Liver (tissue), 9 donors: ENCODE measurements around the gene RAPGEF1. TPM values are rescaled to one million over a fixed set of nuclear protein-coding genes. Genes with fewer than 3 reads are reported as not detected.

Experiments
- DNase-seq: peaks from one replicate; pipeline ENCODE4 v3.0.0-alpha.2; 2017; ENCODE audit warnings: low spot score
- H3K27ac ChIP-seq, 2 donors: one replicate each; pipeline ENCODE4 v1.7.0; 2013; ENCODE audit warnings: inconsistent platforms in 2 of 2, low read length in 2 of 2, control low read depth in 1 of 2, low read depth in 1 of 2, mild to moderate bottlenecking in 1 of 2
- H3K27me3 ChIP-seq, 4 donors: one replicate each; pipeline versions ENCODE4 v1.6.1 to v1.7.0; 2013; ENCODE audit warnings: low read length in 3 of 4, inconsistent platforms in 1 of 4, mild to moderate bottlenecking in 1 of 4, moderate library complexity in 1 of 4; ENCODE audit not compliant: control insufficient read depth in 4 of 4, insufficient read depth in 4 of 4
- H3K36me3 ChIP-seq, 4 donors: one replicate each; pipeline versions ENCODE4 v1.6.1 to v1.7.0; 2013; ENCODE audit warnings: low read length in 3 of 4, mild to moderate bottlenecking in 3 of 4, low read depth in 1 of 4, moderate library complexity in 1 of 4; ENCODE audit not compliant: control insufficient read depth in 4 of 4, insufficient read depth in 3 of 4
- H3K4me1 ChIP-seq, 4 donors: one replicate each; pipeline versions ENCODE4 v1.6.1 to v1.7.0; 2013; ENCODE audit warnings: low read length in 3 of 4, mild to moderate bottlenecking in 3 of 4, moderate library complexity in 1 of 4; ENCODE audit not compliant: control insufficient read depth in 4 of 4, insufficient read depth in 4 of 4
- H3K4me3 ChIP-seq, 3 donors: one replicate each; pipeline versions ENCODE4 v1.6.1 to v1.7.0; 2013; ENCODE audit warnings: low read length in 3 of 3, control low read depth in 1 of 3, low read depth in 1 of 3, mild to moderate bottlenecking in 1 of 3
- H3K9ac ChIP-seq, 2 donors: one replicate each; pipeline ENCODE4 v1.7.0; 2013; ENCODE audit warnings: low read length in 2 of 2, mild to moderate bottlenecking in 2 of 2, moderate library complexity in 2 of 2, control low read depth in 1 of 2, low read depth in 1 of 2
- H3K9me3 ChIP-seq, 4 donors: one replicate each; pipeline versions ENCODE4 v1.6.1 to v1.7.0; 2013; ENCODE audit warnings: low read length in 3 of 4; ENCODE audit not compliant: control insufficient read depth in 4 of 4
- EGR1 ChIP-seq, 2 donors: IDR thresholded peaks; 2 replicates each; pipeline ENCODE4 v1.6.1; 2016 to 2018; ENCODE audit warnings: antibody characterized with exemption in 2 of 2, low read depth in 2 of 2
- FOXA1 ChIP-seq: IDR thresholded peaks from 2 replicates; pipeline ENCODE4 v1.6.1; 2016; ENCODE audit warnings: antibody characterized with exemption
- FOXA2 ChIP-seq: IDR thresholded peaks from 2 replicates; pipeline ENCODE4 v1.6.1; 2016; ENCODE audit warnings: antibody characterized with exemption
- GABPA ChIP-seq, 2 donors: IDR thresholded peaks in 1 of 2; conservative IDR thresholded peaks in 1 of 2; 2 replicates each; pipeline ENCODE4 v1.6.1; 2016; ENCODE audit warnings: antibody characterized with exemption in 2 of 2, mild to moderate bottlenecking in 1 of 2, moderate library complexity in 1 of 2
- HNF4A ChIP-seq, 2 donors: conservative IDR thresholded peaks; 2 replicates each; pipeline ENCODE4 v1.6.1; 2016; ENCODE audit warnings: antibody characterized with exemption in 2 of 2, mild to moderate bottlenecking in 2 of 2
- HNF4G ChIP-seq: IDR thresholded peaks from 2 replicates; pipeline ENCODE4 v1.6.1; 2016; ENCODE audit warnings: antibody characterized with exemption
- JUND ChIP-seq, 2 donors: IDR thresholded peaks; 2 replicates each; pipeline ENCODE4 v1.6.1; 2016; ENCODE audit warnings: antibody characterized with exemption in 2 of 2
- NR2F2 ChIP-seq: IDR thresholded peaks from 2 replicates; pipeline ENCODE4 v1.6.1; 2016; ENCODE audit warnings: antibody characterized with exemption
- RAD21 ChIP-seq, 2 donors: IDR thresholded peaks; 2 replicates each; pipeline ENCODE4 v1.6.1; 2016; ENCODE audit warnings: antibody characterized with exemption in 2 of 2, mild to moderate bottlenecking in 2 of 2
- RXRA ChIP-seq, 2 donors: IDR thresholded peaks; 2 replicates each; pipeline ENCODE4 v1.6.1; 2017 to 2018; ENCODE audit warnings: antibody characterized with exemption in 2 of 2, mild to moderate bottlenecking in 1 of 2
- SP1 ChIP-seq: IDR thresholded peaks from 2 replicates; pipeline ENCODE4 v1.6.1; 2018; ENCODE audit warnings: antibody characterized with exemption, mild to moderate bottlenecking
- TAF1 ChIP-seq: conservative IDR thresholded peaks from 2 replicates; pipeline ENCODE4 v1.6.1; 2016; ENCODE audit warnings: antibody characterized with exemption, mild to moderate bottlenecking
- YY1 ChIP-seq: IDR thresholded peaks from 2 replicates; pipeline ENCODE4 v1.6.1; 2016; ENCODE audit warnings: antibody characterized with exemption, mild to moderate bottlenecking
- WGBS: extraction: QIAGEN DNeasy Blood & Tissue Kit; methylation state at CpG from one replicate; pipeline ENCODE4 v1.1.7; 2013; 5-methylcytosine and 5-hydroxymethylcytosine counted together
- polyA plus RNA-seq, 2 donors: library from polyadenylated mRNA; stranded (reverse) in 1 of 2; unstranded in 1 of 2; fragments of 200-250 nt in 1 of 2; fragments of >200 nt in 1 of 2; fragmentation: Nextera tagmentation in 1 of 2; extraction: Ambion mirVana in 1 of 2; gene quantifications; one replicate each; pipeline versions ENCODE4 v1.2.1 to v1.2.3, GENCODE V29; 2013 to 2015
- total RNA-seq, 2 donors: library from RNA; depleted of rRNA; stranded (reverse); fragments of >200 nt; gene quantifications; one replicate each; pipeline ENCODE4 v1.2.3, GENCODE V29; 2014
- TF ChIP-seq, protein P1 (sequence below): IDR thresholded peaks from 2 replicates; pipeline ENCODE4 v1.6.1; 2016; ENCODE audit warnings: antibody characterized with exemption
- TF ChIP-seq, protein P2 (sequence below): fragments of 150-350 bp; IDR thresholded peaks from 2 replicates; pipeline ENCODE4 v1.5.1; 2017; ENCODE audit warnings: improper control_type of control experiment, low read depth, low read length; ENCODE audit not compliant: missing input control
- TF ChIP-seq, protein P3 (sequence below): IDR thresholded peaks from 2 replicates; pipeline ENCODE4 v1.6.1; 2016; ENCODE audit warnings: antibody characterized with exemption, mild to moderate bottlenecking
- TF ChIP-seq, protein P4 (sequence below): IDR thresholded peaks from 2 replicates; pipeline ENCODE4 v1.6.1; 2016; ENCODE audit warnings: antibody characterized with exemption
- TF ChIP-seq, protein P5 (sequence below): IDR thresholded peaks from 2 replicates; pipeline ENCODE4 v1.6.1; 2016; ENCODE audit warnings: antibody characterized with exemption
- donor health status: healthy.
- donor health status: healthy.
- donor health status: healthy.
- donor health status: healthy.
- donor health status: healthy.

The RAPGEF1 gene
- total and polyA plus RNA-seq, 4 donors, result 5.6 to 19.7 (median 16.8) TPM

DNA sequence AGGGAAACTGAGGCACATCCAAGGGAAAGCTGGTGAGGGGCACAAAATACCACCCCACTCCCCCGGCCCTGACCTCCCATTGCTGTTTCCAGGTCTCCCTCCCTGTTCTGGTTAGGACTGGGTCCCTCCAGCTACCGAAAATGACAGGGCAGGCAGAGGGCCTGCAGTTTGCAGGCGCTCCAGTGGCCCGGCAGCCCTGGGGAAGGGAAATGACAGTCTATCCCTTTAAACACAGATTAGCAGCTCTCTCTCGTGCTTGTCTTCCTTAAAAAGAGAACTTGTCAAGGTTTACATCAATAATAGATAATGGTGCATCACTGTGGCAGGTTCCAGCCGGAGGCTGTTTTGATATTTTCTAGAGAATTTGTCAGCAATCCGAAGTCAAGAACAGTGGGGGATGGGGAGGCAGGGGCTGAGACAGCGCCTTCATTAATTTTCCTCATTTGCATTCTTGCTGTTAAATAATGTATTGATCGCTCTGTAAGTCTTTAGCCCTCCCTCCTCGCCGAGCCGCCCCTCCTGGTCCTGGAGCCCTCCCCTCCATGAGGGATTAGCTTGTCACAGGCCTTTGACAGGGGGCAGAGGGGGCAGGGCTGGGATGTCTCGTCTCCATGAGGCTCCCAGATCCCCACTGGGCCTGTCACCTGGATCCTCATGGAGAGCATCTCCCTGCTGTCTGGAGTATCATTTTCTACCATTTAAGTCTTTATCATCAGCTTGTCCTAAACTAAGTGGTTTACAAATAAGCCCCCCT lies 45.0 kb upstream of the RAPGEF1 start:
- 64% methylated on average over 13 of the region's 13 CpGs for WGBS
- TF ChIP-seq NR2F2 (no peak), HNF4G (no peak), YY1 (no peak), RAD21 (IDR thresholded peaks at IDR 0.05) (no peak), RXRA (IDR thresholded peaks at IDR 0.05) (no peak)
- TF ChIP-seq, protein P1, sequence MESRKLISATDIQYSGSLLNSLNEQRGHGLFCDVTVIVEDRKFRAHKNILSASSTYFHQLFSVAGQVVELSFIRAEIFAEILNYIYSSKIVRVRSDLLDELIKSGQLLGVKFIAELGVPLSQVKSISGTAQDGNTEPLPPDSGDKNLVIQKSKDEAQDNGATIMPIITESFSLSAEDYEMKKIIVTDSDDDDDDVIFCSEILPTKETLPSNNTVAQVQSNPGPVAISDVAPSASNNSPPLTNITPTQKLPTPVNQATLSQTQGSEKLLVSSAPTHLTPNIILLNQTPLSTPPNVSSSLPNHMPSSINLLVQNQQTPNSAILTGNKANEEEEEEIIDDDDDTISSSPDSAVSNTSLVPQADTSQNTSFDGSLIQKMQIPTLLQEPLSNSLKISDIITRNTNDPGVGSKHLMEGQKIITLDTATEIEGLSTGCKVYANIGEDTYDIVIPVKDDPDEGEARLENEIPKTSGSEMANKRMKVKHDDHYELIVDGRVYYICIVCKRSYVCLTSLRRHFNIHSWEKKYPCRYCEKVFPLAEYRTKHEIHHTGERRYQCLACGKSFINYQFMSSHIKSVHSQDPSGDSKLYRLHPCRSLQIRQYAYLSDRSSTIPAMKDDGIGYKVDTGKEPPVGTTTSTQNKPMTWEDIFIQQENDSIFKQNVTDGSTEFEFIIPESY, result no peak
- TF ChIP-seq, protein P2, sequence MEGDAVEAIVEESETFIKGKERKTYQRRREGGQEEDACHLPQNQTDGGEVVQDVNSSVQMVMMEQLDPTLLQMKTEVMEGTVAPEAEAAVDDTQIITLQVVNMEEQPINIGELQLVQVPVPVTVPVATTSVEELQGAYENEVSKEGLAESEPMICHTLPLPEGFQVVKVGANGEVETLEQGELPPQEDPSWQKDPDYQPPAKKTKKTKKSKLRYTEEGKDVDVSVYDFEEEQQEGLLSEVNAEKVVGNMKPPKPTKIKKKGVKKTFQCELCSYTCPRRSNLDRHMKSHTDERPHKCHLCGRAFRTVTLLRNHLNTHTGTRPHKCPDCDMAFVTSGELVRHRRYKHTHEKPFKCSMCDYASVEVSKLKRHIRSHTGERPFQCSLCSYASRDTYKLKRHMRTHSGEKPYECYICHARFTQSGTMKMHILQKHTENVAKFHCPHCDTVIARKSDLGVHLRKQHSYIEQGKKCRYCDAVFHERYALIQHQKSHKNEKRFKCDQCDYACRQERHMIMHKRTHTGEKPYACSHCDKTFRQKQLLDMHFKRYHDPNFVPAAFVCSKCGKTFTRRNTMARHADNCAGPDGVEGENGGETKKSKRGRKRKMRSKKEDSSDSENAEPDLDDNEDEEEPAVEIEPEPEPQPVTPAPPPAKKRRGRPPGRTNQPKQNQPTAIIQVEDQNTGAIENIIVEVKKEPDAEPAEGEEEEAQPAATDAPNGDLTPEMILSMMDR, result no peak

DNA sequence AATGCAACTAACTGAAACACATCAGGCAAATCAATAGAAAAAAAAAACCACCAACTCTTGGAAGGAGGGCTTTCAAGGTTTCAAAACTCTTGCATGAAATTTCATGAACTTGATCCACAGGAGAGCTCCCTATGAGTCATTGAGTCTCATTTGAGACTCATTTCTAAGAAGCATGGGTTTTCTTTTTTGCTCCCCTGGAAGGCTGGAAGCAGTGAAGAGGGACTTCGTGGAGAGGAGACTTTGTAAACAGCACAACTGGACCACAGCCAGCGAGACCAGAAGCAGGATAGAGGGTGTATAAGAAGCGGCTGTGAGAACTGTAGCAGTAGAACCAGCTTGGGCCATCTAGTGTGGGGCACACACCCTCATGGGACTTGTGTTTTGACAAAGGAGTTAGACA lies 41.2 kb upstream of the RAPGEF1 start:
- WGBS, result 52% methylated on average over 3 of the region's 3 CpGs
- H3K27me3 ChIP-seq, result peaks cover 0 to 4% (median under 1%) of the 10 kb centered on the region in 4 donors
- TF ChIP-seq TAF1 (no peak), NR2F2 (no peak), HNF4A (conservative IDR thresholded peaks at IDR 0.05) (no peak), SP1 (no peak), FOXA2 (no peak), YY1 (no peak), EGR1 (IDR thresholded peaks at IDR 0.05; ENCODE audit: low read depth in 2 of 2) (no peak), FOXA1 (no peak), RXRA (IDR thresholded peaks at IDR 0.05) (no peak), GABPA (IDR thresholded peaks at IDR 0.05 in 1 of 2, conservative IDR thresholded peaks at IDR 0.05 in 1 of 2) (no peak), RAD21 (IDR thresholded peaks at IDR 0.05) (no peak), HNF4G (no peak), JUND (IDR thresholded peaks at IDR 0.05) (no peak)
- TF ChIP-seq, protein P3, sequence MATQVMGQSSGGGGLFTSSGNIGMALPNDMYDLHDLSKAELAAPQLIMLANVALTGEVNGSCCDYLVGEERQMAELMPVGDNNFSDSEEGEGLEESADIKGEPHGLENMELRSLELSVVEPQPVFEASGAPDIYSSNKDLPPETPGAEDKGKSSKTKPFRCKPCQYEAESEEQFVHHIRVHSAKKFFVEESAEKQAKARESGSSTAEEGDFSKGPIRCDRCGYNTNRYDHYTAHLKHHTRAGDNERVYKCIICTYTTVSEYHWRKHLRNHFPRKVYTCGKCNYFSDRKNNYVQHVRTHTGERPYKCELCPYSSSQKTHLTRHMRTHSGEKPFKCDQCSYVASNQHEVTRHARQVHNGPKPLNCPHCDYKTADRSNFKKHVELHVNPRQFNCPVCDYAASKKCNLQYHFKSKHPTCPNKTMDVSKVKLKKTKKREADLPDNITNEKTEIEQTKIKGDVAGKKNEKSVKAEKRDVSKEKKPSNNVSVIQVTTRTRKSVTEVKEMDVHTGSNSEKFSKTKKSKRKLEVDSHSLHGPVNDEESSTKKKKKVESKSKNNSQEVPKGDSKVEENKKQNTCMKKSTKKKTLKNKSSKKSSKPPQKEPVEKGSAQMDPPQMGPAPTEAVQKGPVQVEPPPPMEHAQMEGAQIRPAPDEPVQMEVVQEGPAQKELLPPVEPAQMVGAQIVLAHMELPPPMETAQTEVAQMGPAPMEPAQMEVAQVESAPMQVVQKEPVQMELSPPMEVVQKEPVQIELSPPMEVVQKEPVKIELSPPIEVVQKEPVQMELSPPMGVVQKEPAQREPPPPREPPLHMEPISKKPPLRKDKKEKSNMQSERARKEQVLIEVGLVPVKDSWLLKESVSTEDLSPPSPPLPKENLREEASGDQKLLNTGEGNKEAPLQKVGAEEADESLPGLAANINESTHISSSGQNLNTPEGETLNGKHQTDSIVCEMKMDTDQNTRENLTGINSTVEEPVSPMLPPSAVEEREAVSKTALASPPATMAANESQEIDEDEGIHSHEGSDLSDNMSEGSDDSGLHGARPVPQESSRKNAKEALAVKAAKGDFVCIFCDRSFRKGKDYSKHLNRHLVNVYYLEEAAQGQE, result no peak
- TF ChIP-seq, protein P2, result no peak
- TF ChIP-seq, protein P4, sequence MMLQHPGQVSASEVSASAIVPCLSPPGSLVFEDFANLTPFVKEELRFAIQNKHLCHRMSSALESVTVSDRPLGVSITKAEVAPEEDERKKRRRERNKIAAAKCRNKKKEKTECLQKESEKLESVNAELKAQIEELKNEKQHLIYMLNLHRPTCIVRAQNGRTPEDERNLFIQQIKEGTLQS, result no peak
- TF ChIP-seq, protein P1, result no peak
- TF ChIP-seq, protein P5, sequence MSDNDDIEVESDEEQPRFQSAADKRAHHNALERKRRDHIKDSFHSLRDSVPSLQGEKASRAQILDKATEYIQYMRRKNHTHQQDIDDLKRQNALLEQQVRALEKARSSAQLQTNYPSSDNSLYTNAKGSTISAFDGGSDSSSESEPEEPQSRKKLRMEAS, result no peak
- no peak overlapping the region for H3K27ac ChIP-seq
- no peak overlapping the region for H3K9ac ChIP-seq
- H3K9me3 ChIP-seq, result no peaks in the 10 kb centered on the region
- H3K36me3 ChIP-seq, result no peaks in the 10 kb centered on the region
- no peak overlapping the region for H3K4me3 ChIP-seq
- H3K4me1 ChIP-seq, result no peaks in the 10 kb centered on the region
- no peak for DNase-seq

More for the DNA sequence above, 45.0 kb upstream of the RAPGEF1 start:
- Histone ChIP-seq H3K4me3 (no peak overlapping the region), H3K4me1 (no peaks in the 10 kb centered on the region), H3K9me3 (peaks cover 0 to 4% (median 3%) of the 10 kb centered on the region in 4 donors), H3K9ac (no peak overlapping the region), H3K27ac (no peak overlapping the region), H3K36me3 (no peaks in the 10 kb centered on the region), H3K27me3 (peaks cover 0 to 9% (median under 1%) of the 10 kb centered on the region in 4 donors)
- no peak for DNase-seq
